Stimulated activated CD8-positive, alpha-beta memory T cell treated with anti-CD3 and anti-CD28 coated beads, Interleukin-2, amount 100 ng/mL, for 1 hour (primary cell): ENCODE results near the gene KCNJ12.
"Not testable (repeated sequence)": the region's sequence is repeated elsewhere in the genome, so short reads cannot be mapped to it uniquely, and the experiment has no call there.

Experiments used
- DNase-seq, 2 donors: peaks; one replicate each; pipeline ENCODE4 v3.0.0-alpha.2; 2020; ENCODE audit warnings: low read depth in 2 of 2

KCNJ12 gene

GRCh38 chr17:21349358-21350050 lies 26.7 kb upstream of the KCNJ12 start:
- DNase-seq: not testable (repeated sequence)

GRCh38 chr17:21350495-21350894 lies 25.7 kb upstream of the KCNJ12 start:
- DNase-seq: not testable (repeated sequence)

- DNase-seq: no peak
Measured at GRCh38 chr17:21351366-21352065, 24.6 kb upstream of the KCNJ12 start.

- no peak for DNase-seq
Measured at GRCh38 chr17:21352221-21352980, 23.8 kb upstream of the KCNJ12 start.

- no peak for DNase-seq
Measured at GRCh38 chr17:21352981-21353265, 23.2 kb upstream of the KCNJ12 start.

- no peak for DNase-seq
Measured at GRCh38 chr17:21353326-21354010, 22.7 kb upstream of the KCNJ12 start.

GRCh38 chr17:21354796-21355385 lies 21.3 kb upstream of the KCNJ12 start:
- no peak for DNase-seq

GRCh38 chr17:21355586-21355985 lies 20.6 kb upstream of the KCNJ12 start:
- no peak for DNase-seq

GRCh38 chr17:21356537-21357127 lies 19.5 kb upstream of the KCNJ12 start:
- no peak for DNase-seq

GRCh38 chr17:21357281-21357680 lies 18.9 kb upstream of the KCNJ12 start:
- DNase-seq: no peak

- DNase-seq: no peak
Measured at GRCh38 chr17:21357696-21358656, 18.2 kb upstream of the KCNJ12 start.

- no peak for DNase-seq
Measured at GRCh38 chr17:21358682-21359482, 17.3 kb upstream of the KCNJ12 start.

GRCh38 chr17:21359483-21359840 lies 16.7 kb upstream of the KCNJ12 start:
- no peak for DNase-seq

- DNase-seq: no peak
Measured at GRCh38 chr17:21360048-21360447, 16.1 kb upstream of the KCNJ12 start.

GRCh38 chr17:21361020-21361809 lies 14.9 kb upstream of the KCNJ12 start:
- DNase-seq: no peak

GRCh38 chr17:21362331-21362931 lies 13.7 kb upstream of the KCNJ12 start:
- no peak for DNase-seq

GRCh38 chr17:21363776-21364642 lies 12.1 kb upstream of the KCNJ12 start:
- no peak for DNase-seq
